HepG2 (cell line): ENCODE results near the gene CPEB4. TPM values are rescaled to one million over a fixed set of nuclear protein-coding genes. Genes with fewer than 3 reads are reported as not detected.

Source experiments
- ATAC-seq: fragments of 200-7000 bp; cut with Tn5 transposase; 3 replicates; pipeline ENCODE4 v1.9.1; 2020; ENCODE audit warnings: mild to moderate bottlenecking, moderate library complexity
- BruUV-seq: library from RNA; stranded (reverse); fragments of 400-500 nt; replicated peaks from 2 replicates; lab custom pipeline; 2021; lab: Mats Ljungman, UMichigan
- CTCF ChIA-PET: fragments of 300-600 bp; formaldehyde crosslinking; extraction: SDS; loops from one replicate; lab custom pipeline; 2021; ENCODE audit warnings: low total read pairs, inconsistent platforms, low intra/inter-chr PET ratio; lab: Yijun Ruan, JAX
- POLR2A ChIA-PET: fragments of 350-600 bp; sonication (Branson Sonifier 250); formaldehyde crosslinking; loops from one replicate; lab custom pipeline; 2020; ENCODE audit warnings: antibody characterized with exemption, inconsistent platforms; lab: Yijun Ruan, JAX
- DNase-seq: peaks from one replicate; pipeline ENCODE4 v3.0.0-alpha.2; 2015; ENCODE audit warnings: low spot score
- FAIRE-seq: peaks from 3 replicates; lab custom pipeline; 2011; peaks lifted over from hg19 to GRCh38; lab: Jason Lieb, UNC
- H2AFZ ChIP-seq: one replicate; pipeline ENCODE4 v1.6.1; 2011; ENCODE audit warnings: low read length, inconsistent platforms
- H3K27ac ChIP-seq: fragments of 300-600 bp; 3 replicates; pipeline ENCODE4 v1.8.0; 2011; ENCODE audit warnings: mixed run types, mild to moderate bottlenecking, mixed read lengths, low read length, inconsistent platforms; ENCODE audit not compliant: insufficient read depth; ENCODE audit errors: extremely low read length
- H3K27me3 ChIP-seq, 2 experiments: fragments of 200-600 bp in 1 of 2; 2 replicates in 1 of 2; 3 replicates in 1 of 2; pipeline versions ENCODE4 v1.6.0 to v1.8.0; 2011; ENCODE audit warnings: low read length in 2 of 2, mild to moderate bottlenecking in 2 of 2, moderate library complexity in 2 of 2, inconsistent platforms in 1 of 2; ENCODE audit not compliant: insufficient read depth in 2 of 2, control insufficient read depth in 1 of 2
- H3K36me3 ChIP-seq, 2 experiments: fragments of 200-600 bp in 1 of 2; replicated peaks in 1 of 2; 2 replicates in 1 of 2; 3 replicates in 1 of 2; pipeline versions ENCODE4 v1.5.1 to v1.8.0; 2011; ENCODE audit warnings: low read length in 2 of 2, inconsistent platforms in 1 of 2; ENCODE audit not compliant: insufficient read depth in 2 of 2, control insufficient read depth in 1 of 2
- H3K4me1 ChIP-seq: 2 replicates; pipeline ENCODE4 v1.5.1; 2012; ENCODE audit warnings: low read length, inconsistent platforms; ENCODE audit not compliant: insufficient read depth
- H3K4me2 ChIP-seq: 2 replicates; pipeline ENCODE4 v1.6.0; 2011; ENCODE audit warnings: low read depth, low read length, inconsistent platforms
- H3K4me3 ChIP-seq, 3 experiments: fragments of 200-600 bp in 1 of 3; sonication (generic), shearing (Covaris generic) in 1 of 3; replicated peaks in 1 of 3; 2 replicates each; pipeline ENCODE4 v1.5.1; 2011 to 2016; ENCODE audit warnings: low read length in 3 of 3, inconsistent platforms in 2 of 3, low read depth in 2 of 3, mild to moderate bottlenecking in 2 of 3, control low read depth in 1 of 3, mixed read lengths in 1 of 3; ENCODE audit not compliant: insufficient read depth in 1 of 3
- H3K79me2 ChIP-seq: one replicate; pipeline ENCODE4 v1.6.1; 2011; ENCODE audit warnings: low read length, inconsistent platforms; ENCODE audit not compliant: insufficient read depth
- H3K9ac ChIP-seq: 2 replicates; pipeline ENCODE4 v1.6.0; 2011; ENCODE audit warnings: mild to moderate bottlenecking, low read depth, low read length, inconsistent platforms; ENCODE audit not compliant: insufficient read depth
- H3K9me3 ChIP-seq: 2 replicates; pipeline ENCODE4 v1.5.1; 2012; ENCODE audit warnings: mild to moderate bottlenecking, low read length
- H4K20me1 ChIP-seq: 2 replicates; pipeline ENCODE4 v1.6.0; 2011; ENCODE audit warnings: inconsistent platforms, mild to moderate bottlenecking, low read length, moderate library complexity; ENCODE audit not compliant: insufficient read depth
- CSRNP2 ChIP-seq: sonication (generic); formaldehyde crosslinking; conservative IDR thresholded peaks from 2 replicates; pipeline ENCODE4 v1.8.0; 2022; ENCODE audit warnings: low read depth, missing genetic modification reagents
- KLF13 ChIP-seq: sonication (generic); formaldehyde crosslinking; IDR thresholded peaks from 2 replicates; pipeline ENCODE4 v1.4.0; 2020; ENCODE audit warnings: mild to moderate bottlenecking, missing genetic modification reagents
- PCBP2 ChIP-seq: fragments of 200-400 bp; formaldehyde crosslinking; optimal IDR thresholded peaks from 2 replicates; pipeline ENCODE3; 2018; ENCODE audit warnings: low read length, low read depth; ENCODE audit not compliant: poor library complexity, severe bottlenecking
- SMARCE1 ChIP-seq: fragments of 450-650 bp; IDR thresholded peaks from 2 replicates; pipeline ENCODE4 v1.6.1; 2017; ENCODE audit warnings: borderline replicate concordance
- TEF ChIP-seq: sonication (generic); formaldehyde crosslinking; IDR thresholded peaks from 2 replicates; pipeline ENCODE4 v1.5.0; 2020; ENCODE audit warnings: missing genetic modification reagents
- ZNF407 ChIP-seq: sonication (generic); formaldehyde crosslinking; IDR thresholded peaks from one replicate; pipeline ENCODE4 v1.5.1; 2020; ENCODE audit warnings: mild to moderate bottlenecking, missing genetic modification reagents; ENCODE audit errors: not compliant biosample characterization
- ZNF644 ChIP-seq: IDR thresholded peaks from 2 replicates; pipeline ENCODE4 v1.6.1; 2016; ENCODE audit warnings: low read depth
- WGBS: methylation state at CpG from one replicate; pipeline ENCODE4 v1.1.6; 2017; ENCODE audit warnings: low lambda C conversion rate; 5-methylcytosine and 5-hydroxymethylcytosine counted together
- in situ Hi-C: cut with HindIII; loops from 2 replicates; pipeline ENCODE4 v1.10.0; 2017; ENCODE audit warnings: low pct_unique_long_range_greater_than_20kb; ENCODE audit not compliant: extremely low pct_ligation_motif_present
- intact Hi-C: fragments of 100-400 bp; cut with micrococcal nuclease; formaldehyde crosslinking; loops from one replicate; pipeline ENCODE4 v1.10.0; 2022; ENCODE audit not compliant: unreplicated experiment
- polyA plus RNA-seq, 8 experiments: library from polyadenylated mRNA; depleted of rRNA in 3 of 8; stranded (reverse) in 7 of 8; unstranded in 1 of 8; fragments of >200 nt; fragmentation: Illumina TruSeq in 4 of 8; extraction: Trizol in 4 of 8; gene quantifications; 2 replicates each; pipeline versions ENCODE4 v1.2.1 to v1.2.3, GENCODE V29; 2011 to 2016; ENCODE audit warnings: low read depth in 4 of 8, missing spikeins in 1 of 8, mixed read lengths in 1 of 8; ENCODE audit not compliant: insufficient read depth in 1 of 8
- total RNA-seq, 5 experiments: library from RNA; depleted of rRNA; stranded (reverse); fragments of >200 nt; fragmentation: Illumina TruSeq; extraction: Trizol; gene quantifications; 2 replicates each; pipeline ENCODE4 v1.2.3, GENCODE V29; 2016; ENCODE audit warnings: low read depth in 1 of 5

Gene CPEB4
- total and polyA plus RNA-seq, 2 of the 13 experiments (the other 11 are each of a cell fraction or from before 2014, with no cell fraction given): 7.7 to 26.7 TPM

GRCh38 chr5:173989432-173990082 lies 101.4 kb downstream of the CPEB4 start:
- no peak for ATAC-seq
- in situ Hi-C loops: no loop called here
- Histone ChIP-seq H4K20me1 (no peaks in the 10 kb centered on the region), H3K27ac (no peak overlapping the region), H3K9me3 (no peaks in the 10 kb centered on the region)
- 87% methylated on average over 39 of the region's 41 CpGs for WGBS
- no TSS peak for BruUV-seq
- DNase-seq: no peak
- no peak for TF ChIP-seq KLF13 (CRISPR knock-in tag)
- TF ChIP-seq CSRNP2 (CRISPR knock-in tag): no peak
- TF ChIP-seq TEF: no peak
- TF ChIP-seq SMARCE1: no peak
- TF ChIP-seq ZNF644 (CRISPR knock-in tag): no peak
- TF ChIP-seq PCBP2: no peak
- no peak for TF ChIP-seq ZNF407 (CRISPR knock-in tag)
- TF ChIP-seq, all 625 proteins: peak for 0
- intact Hi-C loops: no loop called here
- Histone ChIP-seq H3K36me3 (no peaks in the 10 kb centered on the region), H3K4me1 (no peaks in the 10 kb centered on the region), H3K9ac (no peak overlapping the region), H2AFZ (no peak overlapping the region), H3K4me3 (no peak overlapping the region), H3K4me2 (no peak overlapping the region), H3K27me3 (no peaks in the 10 kb centered on the region), H3K79me2 (no peaks in the 10 kb centered on the region)
- CTCF ChIA-PET: no interaction called here
- FAIRE-seq: no peak
- POLR2A ChIA-PET: no interaction called here
